HepG2 (cell line): ENCODE results near the gene OLR1. TPM values are rescaled to one million over a fixed set of nuclear protein-coding genes. Genes with fewer than 3 reads are reported as not detected.

Experiments
- AKAP8 ChIP-seq: sonication (generic); formaldehyde crosslinking; IDR thresholded peaks from 2 replicates; pipeline ENCODE4 v1.5.1; 2020; ENCODE audit warnings: mild to moderate bottlenecking, missing genetic modification reagents
- BRD4 ChIP-seq: sonication (generic); formaldehyde crosslinking; IDR thresholded peaks from 2 replicates; pipeline ENCODE4 v1.4.0; 2020; ENCODE audit warnings: missing genetic modification reagents
- CBX1 ChIP-seq: IDR thresholded peaks from one replicate; pipeline ENCODE4 v1.6.1; 2016; ENCODE audit warnings: antibody characterized with exemption, low read depth
- CREM ChIP-seq, 2 experiments: sonication (generic) in 1 of 2; formaldehyde crosslinking in 1 of 2; IDR thresholded peaks; 2 replicates each; pipeline versions ENCODE4 v1.4.0 to v1.6.1; 2016 to 2020; ENCODE audit warnings: antibody characterized with exemption in 1 of 2, mild to moderate bottlenecking in 1 of 2, missing genetic modification reagents in 1 of 2
- ERF ChIP-seq: IDR thresholded peaks from 2 replicates; pipeline ENCODE4 v1.6.1; 2018; ENCODE audit warnings: missing biosample characterization, missing genetic modification reagents
- FOXK2 ChIP-seq: fragments of 450-650 bp; IDR thresholded peaks from 2 replicates; pipeline ENCODE4 v1.6.1; 2016
- GABPB1 ChIP-seq: IDR thresholded peaks from 2 replicates; pipeline ENCODE4 v1.6.1; 2016; ENCODE audit warnings: mild to moderate bottlenecking, missing genetic modification reagents, moderate library complexity, missing compliant biosample characterization
- GATA4 ChIP-seq: sonication (generic); IDR thresholded peaks from 2 replicates; pipeline ENCODE4 v1.6.1; 2016; ENCODE audit warnings: antibody characterized with exemption, low read depth, borderline replicate concordance
- HDAC2 ChIP-seq: sonication (generic); formaldehyde crosslinking; IDR thresholded peaks from 2 replicates; pipeline ENCODE4 v1.4.0; 2020; ENCODE audit warnings: missing genetic modification reagents
- HOXA7 ChIP-seq: sonication (generic); formaldehyde crosslinking; IDR thresholded peaks from 2 replicates; pipeline ENCODE4 v1.8.1; 2022; ENCODE audit warnings: mild to moderate bottlenecking, missing genetic modification reagents, moderate library complexity
- RNF2 ChIP-seq: fragments of 450-650 bp; conservative IDR thresholded peaks from 2 replicates; pipeline ENCODE4 v1.6.1; 2016; ENCODE audit warnings: low read depth
- SNAPC2 ChIP-seq: sonication (generic); formaldehyde crosslinking; IDR thresholded peaks from 2 replicates; pipeline ENCODE4 v1.8.1; 2022; ENCODE audit warnings: mild to moderate bottlenecking, missing genetic modification reagents
- ZBTB3 ChIP-seq: sonication (generic); formaldehyde crosslinking; IDR thresholded peaks from 2 replicates; pipeline ENCODE4 v1.4.0; 2020; ENCODE audit warnings: low read depth, mild to moderate bottlenecking, moderate library complexity, missing genetic modification reagents, borderline replicate concordance
- ZNF451 ChIP-seq: sonication (generic); formaldehyde crosslinking; IDR thresholded peaks from 2 replicates; pipeline ENCODE4 v1.5.0; 2020; ENCODE audit warnings: mild to moderate bottlenecking, missing genetic modification reagents
- ZNF558 ChIP-seq: sonication (generic); formaldehyde crosslinking; IDR thresholded peaks from 2 replicates; pipeline ENCODE4 v1.9.0; 2022; ENCODE audit warnings: mild to moderate bottlenecking, missing genetic modification reagents, borderline replicate concordance
- ZNF788 ChIP-seq: sonication (generic); formaldehyde crosslinking; IDR thresholded peaks from 2 replicates; pipeline ENCODE4 v1.5.0; 2020; ENCODE audit warnings: mild to moderate bottlenecking, missing genetic modification reagents, borderline replicate concordance
- polyA plus RNA-seq, 8 experiments: library from polyadenylated mRNA; depleted of rRNA in 3 of 8; stranded (reverse) in 7 of 8; unstranded in 1 of 8; fragments of >200 nt; fragmentation: Illumina TruSeq in 4 of 8; extraction: Trizol in 4 of 8; gene quantifications; 2 replicates each; pipeline versions ENCODE4 v1.2.1 to v1.2.3, GENCODE V29; 2011 to 2016; ENCODE audit warnings: low read depth in 4 of 8, missing spikeins in 1 of 8, mixed read lengths in 1 of 8; ENCODE audit not compliant: insufficient read depth in 1 of 8
- total RNA-seq, 5 experiments: library from RNA; depleted of rRNA; stranded (reverse); fragments of >200 nt; fragmentation: Illumina TruSeq; extraction: Trizol; gene quantifications; 2 replicates each; pipeline ENCODE4 v1.2.3, GENCODE V29; 2016; ENCODE audit warnings: low read depth in 1 of 5
- TF ChIP-seq, protein P1 (sequence below): sonication (generic); formaldehyde crosslinking; IDR thresholded peaks from 2 replicates; pipeline ENCODE4 v1.4.0; 2020; ENCODE audit warnings: mild to moderate bottlenecking, missing genetic modification reagents, borderline replicate concordance
- TF ChIP-seq, protein P2 (sequence below): sonication (generic); formaldehyde crosslinking; IDR thresholded peaks from 2 replicates; pipeline ENCODE4 v1.5.0; 2020; ENCODE audit warnings: missing genetic modification reagents
- TF ChIP-seq, protein P3 (sequence below): sonication (generic); formaldehyde crosslinking; IDR thresholded peaks from 2 replicates; pipeline ENCODE4 v1.4.0; 2020; ENCODE audit warnings: missing genetic modification reagents
- TF ChIP-seq, protein P4 (sequence below): sonication (generic); formaldehyde crosslinking; IDR thresholded peaks from 2 replicates; pipeline ENCODE4 v1.8.0; 2022; ENCODE audit warnings: missing genetic modification reagents, mild to moderate bottlenecking, borderline replicate concordance

Gene OLR1
- total and polyA plus RNA-seq, 2 of the 13 experiments (the other 11 are each of a cell fraction or from before 2014, with no cell fraction given): not detected

DNA sequence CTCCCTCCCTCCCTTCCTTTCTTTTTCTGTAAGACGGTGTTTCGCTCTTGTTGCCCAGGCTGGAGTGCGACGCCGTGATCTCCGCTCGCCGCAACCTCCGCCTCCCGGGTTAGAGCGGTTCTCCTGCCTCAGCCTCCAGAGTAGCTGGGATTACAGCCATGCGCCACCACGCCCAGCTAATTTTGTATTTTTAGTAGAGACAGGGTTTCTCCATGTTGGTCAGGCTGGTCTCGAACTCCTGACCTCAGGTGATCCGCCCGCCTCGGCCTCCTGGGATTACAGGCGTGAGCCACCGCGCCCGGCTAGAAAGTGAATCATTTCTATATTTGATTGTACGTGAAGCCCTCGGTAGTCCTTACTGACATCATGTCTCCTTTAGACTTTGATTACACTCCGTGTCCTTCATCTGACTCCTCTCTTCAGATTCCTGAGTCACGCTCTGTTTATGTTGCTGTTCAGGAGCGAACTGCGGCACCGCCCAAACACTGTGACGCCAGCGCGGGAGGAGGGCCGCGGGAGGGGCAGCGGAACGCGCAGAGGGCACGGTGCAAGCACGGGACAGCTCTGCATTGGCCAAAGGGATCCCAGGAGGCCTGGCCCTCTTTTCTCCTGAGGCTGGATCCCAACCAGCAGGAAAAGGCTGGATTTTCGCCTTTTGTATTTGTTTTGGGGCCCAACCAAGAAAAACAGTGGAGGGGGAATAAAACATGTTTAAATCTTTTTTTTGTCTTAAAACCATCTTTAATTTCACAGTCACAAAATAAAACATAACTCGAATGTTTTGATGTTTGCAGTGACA, 40.2 kb upstream of the OLR1 start (continued):
- peak; percentile 62 for TF ChIP-seq GABPB1 (CRISPR knock-in tag)
- TF ChIP-seq ZNF788: 0 out of 2 replicates have a peak, but pooled peaks have one; percentile 39
- TF ChIP-seq, protein P1, sequence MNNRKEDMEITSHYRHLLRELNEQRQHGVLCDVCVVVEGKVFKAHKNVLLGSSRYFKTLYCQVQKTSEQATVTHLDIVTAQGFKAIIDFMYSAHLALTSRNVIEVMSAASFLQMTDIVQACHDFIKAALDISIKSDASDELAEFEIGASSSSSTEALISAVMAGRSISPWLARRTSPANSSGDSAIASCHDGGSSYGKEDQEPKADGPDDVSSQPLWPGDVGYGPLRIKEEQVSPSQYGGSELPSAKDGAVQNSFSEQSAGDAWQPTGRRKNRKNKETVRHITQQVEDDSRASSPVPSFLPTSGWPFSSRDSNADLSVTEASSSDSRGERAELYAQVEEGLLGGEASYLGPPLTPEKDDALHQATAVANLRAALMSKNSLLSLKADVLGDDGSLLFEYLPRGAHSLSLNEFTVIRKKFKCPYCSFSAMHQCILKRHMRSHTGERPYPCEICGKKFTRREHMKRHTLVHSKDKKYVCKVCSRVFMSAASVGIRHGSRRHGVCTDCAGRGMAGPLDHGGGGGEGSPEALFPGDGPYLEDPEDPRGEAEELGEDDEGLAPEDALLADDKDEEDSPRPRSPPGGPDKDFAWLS (CRISPR knock-in tag): no peak
- TF ChIP-seq FOXK2: 0 out of 2 replicates have a peak, but pooled peaks have one; percentile 53
- no peak; the same call in 1 of the 2 replicates for TF ChIP-seq RNF2
- no peak for TF ChIP-seq GATA4
- TF ChIP-seq SNAPC2 (CRISPR knock-in tag): no peak
- no peak for TF ChIP-seq CBX1
- peak; percentile 46; the same call in 1 of the 2 replicates for TF ChIP-seq HDAC2 (CRISPR knock-in tag)
- TF ChIP-seq, protein P2, sequence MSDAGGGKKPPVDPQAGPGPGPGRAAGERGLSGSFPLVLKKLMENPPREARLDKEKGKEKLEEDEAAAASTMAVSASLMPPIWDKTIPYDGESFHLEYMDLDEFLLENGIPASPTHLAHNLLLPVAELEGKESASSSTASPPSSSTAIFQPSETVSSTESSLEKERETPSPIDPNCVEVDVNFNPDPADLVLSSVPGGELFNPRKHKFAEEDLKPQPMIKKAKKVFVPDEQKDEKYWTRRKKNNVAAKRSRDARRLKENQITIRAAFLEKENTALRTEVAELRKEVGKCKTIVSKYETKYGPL: no peak
- 0 out of 2 replicates have a peak, but pooled peaks have one; percentile 4 for TF ChIP-seq ZNF558 (CRISPR knock-in tag)
- TF ChIP-seq, protein P3, sequence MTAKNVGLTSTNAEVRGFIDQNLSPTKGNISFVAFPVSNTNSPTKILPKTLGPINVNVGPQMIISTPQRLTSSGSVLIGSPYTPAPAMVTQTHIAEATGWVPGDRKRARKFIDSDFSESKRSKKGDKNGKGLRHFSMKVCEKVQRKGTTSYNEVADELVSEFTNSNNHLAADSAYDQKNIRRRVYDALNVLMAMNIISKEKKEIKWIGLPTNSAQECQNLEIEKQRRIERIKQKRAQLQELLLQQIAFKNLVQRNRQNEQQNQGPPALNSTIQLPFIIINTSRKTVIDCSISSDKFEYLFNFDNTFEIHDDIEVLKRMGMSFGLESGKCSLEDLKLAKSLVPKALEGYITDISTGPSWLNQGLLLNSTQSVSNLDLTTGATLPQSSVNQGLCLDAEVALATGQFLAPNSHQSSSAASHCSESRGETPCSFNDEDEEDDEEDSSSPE (CRISPR knock-in tag): 0 out of 2 replicates have a peak, but pooled peaks have one; percentile 34
- TF ChIP-seq BRD4 (CRISPR knock-in tag): no peak
- TF ChIP-seq, protein P4, sequence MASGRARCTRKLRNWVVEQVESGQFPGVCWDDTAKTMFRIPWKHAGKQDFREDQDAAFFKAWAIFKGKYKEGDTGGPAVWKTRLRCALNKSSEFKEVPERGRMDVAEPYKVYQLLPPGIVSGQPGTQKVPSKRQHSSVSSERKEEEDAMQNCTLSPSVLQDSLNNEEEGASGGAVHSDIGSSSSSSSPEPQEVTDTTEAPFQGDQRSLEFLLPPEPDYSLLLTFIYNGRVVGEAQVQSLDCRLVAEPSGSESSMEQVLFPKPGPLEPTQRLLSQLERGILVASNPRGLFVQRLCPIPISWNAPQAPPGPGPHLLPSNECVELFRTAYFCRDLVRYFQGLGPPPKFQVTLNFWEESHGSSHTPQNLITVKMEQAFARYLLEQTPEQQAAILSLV (CRISPR knock-in tag): 0 out of 2 replicates have a peak, but pooled peaks have one; percentile 16
- TF ChIP-seq ZNF451 (CRISPR knock-in tag): no peak
- no peak for TF ChIP-seq HOXA7 (CRISPR knock-in tag)
- peak; percentile 23; the same call in 1 of the 2 replicates for TF ChIP-seq ERF (CRISPR knock-in tag)
- no peak for TF ChIP-seq AKAP8
- peak; percentile 80; the same call in 1 of the 2 replicates for TF ChIP-seq CREM (IDR thresholded peaks at IDR 0.05)
- no peak for TF ChIP-seq CREM (CRISPR knock-in tag; IDR thresholded peaks at IDR 0.05)
- TF ChIP-seq ZBTB3 (CRISPR knock-in tag): no peak
